SH-SY5Y (cell line): Measurements from ENCODE around the gene BACH2.

Experiments
- GATA2 ChIP-seq: IDR thresholded peaks from 2 replicates; pipeline ENCODE4 v1.6.1; 2011; ENCODE audit warnings: mild to moderate bottlenecking, low read depth, low read length
- GATA3 ChIP-seq: IDR thresholded peaks from 2 replicates; pipeline ENCODE4 v1.6.1; 2011; ENCODE audit warnings: low read depth, mild to moderate bottlenecking, low read length, moderate library complexity

DNA sequence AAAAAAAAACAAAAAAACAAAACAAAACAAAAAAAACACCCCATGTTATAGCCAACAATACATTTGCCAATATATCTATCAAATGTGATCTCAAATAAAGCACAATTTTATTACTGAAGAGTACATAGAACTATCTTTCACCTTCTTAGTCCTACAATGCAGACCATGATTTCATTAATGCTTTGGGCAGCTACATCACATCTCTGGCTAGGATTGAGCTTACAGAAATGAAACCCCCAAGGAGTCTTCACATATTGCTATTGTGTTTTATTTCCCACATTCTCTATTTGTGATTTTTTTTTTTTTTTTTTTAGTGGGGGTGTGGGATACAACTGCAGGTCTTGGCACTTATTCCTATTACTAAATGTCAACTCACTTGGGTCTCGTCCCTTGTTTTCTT is 189.3 kb downstream of the BACH2 start:
- TF ChIP-seq GATA3 (no peak), GATA2 (no peak)
